Measurements from ENCODE around the gene GMPR2.
"Not testable (repeated sequence)": the region's sequence is repeated elsewhere in the genome, so short reads cannot be mapped to it uniquely, and the experiment has no call there.

GMPR2 gene

DNA sequence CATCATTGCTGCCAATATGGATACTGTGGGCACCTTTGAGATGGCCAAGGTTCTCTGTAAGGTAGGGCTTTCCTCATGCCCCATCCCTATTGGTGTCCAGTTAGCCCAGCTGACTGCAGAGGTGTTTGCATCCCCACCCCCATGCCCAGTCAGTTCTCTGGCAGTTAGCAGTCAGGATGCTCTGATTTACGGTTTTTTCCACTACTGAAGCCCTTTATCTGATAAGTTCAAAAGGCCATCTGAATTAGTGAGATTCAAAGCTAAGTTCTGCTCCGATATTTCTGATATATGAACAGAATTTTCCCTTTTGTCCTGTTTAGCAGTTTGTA is 773 bp downstream of the GMPR2 start:
- DNase-seq: no peak

DNA sequence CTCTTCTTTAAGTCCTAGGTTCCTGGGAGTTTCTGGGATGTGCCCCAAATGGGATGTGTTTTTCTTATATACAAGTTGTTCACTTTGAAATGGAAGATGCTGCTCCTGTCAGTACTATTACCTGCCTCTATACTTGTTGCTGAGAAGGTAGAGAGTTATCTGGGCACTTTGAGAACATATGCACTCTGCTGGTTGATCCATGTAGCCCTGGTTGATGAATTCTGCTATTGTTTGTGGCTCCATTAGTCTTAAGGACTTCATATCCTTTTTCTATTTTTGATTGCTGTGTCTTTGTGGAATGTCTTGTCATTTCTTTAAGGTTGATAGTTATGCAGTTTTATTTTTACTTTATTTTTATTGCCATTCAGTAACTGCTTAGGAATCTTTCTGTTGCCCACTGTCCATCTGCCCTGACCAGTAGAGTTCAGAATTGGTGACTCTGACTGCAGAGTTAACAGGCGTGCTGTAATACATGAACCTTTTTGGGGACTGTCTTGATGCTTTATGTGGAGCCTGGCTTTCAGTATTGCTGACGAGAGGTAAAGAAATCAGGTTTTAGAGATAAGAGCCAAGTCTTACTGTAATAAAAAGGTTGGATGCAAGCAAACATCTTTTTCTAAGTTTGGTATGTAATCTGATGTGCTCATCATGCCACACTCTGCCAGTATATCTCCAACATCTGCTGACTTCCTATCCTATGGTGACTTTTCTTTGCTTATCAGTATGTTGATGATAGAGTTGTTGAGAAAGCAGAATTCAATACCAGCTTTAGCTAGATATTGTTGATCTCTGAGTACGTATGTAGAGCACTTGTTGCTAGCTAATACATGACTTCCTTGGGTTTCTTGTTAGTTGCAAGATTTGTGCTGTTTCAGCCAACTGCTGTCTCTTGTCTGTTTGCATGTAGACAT is 1.6 kb downstream of the GMPR2 start:
- no peak for DNase-seq

DNA sequence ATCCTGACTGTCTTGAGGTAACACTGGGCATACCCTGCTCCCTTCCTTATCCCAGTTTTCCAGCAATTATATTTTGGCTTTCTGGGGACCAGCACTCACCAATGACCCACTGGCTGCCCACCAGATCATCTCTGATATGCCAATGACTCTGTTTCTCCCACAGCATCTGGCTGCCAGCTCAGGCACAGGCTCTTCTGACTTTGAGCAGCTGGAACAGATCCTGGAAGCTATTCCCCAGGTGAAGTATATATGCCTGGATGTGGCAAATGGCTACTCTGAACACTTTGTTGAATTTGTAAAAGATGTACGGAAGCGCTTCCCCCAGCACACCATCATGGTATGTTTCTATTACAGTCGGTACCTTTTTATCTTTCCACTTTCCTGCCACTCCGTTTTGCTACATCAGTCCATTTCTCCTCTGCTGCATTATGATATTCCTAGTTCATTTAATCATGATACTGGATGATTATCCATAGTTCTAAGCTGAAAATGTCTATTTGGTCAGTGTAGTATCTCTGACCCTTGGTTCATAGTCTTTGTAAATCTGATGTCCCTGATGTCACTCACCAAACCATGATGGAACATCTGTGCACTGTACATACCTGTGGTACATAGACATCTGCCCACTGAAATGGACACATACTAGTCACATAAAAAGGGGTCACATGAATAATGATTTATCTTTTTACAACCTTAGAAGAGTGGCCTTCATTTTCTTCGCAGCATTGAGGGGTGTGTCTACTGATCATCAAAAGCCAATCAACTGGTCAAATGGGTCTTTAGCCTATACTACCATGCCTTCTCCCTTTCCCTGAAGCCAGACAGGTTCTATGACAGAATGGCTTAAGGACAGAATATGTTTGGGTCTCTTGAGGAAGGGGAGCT is 3.3 kb downstream of the GMPR2 start:
- no peak for DNase-seq

DNA sequence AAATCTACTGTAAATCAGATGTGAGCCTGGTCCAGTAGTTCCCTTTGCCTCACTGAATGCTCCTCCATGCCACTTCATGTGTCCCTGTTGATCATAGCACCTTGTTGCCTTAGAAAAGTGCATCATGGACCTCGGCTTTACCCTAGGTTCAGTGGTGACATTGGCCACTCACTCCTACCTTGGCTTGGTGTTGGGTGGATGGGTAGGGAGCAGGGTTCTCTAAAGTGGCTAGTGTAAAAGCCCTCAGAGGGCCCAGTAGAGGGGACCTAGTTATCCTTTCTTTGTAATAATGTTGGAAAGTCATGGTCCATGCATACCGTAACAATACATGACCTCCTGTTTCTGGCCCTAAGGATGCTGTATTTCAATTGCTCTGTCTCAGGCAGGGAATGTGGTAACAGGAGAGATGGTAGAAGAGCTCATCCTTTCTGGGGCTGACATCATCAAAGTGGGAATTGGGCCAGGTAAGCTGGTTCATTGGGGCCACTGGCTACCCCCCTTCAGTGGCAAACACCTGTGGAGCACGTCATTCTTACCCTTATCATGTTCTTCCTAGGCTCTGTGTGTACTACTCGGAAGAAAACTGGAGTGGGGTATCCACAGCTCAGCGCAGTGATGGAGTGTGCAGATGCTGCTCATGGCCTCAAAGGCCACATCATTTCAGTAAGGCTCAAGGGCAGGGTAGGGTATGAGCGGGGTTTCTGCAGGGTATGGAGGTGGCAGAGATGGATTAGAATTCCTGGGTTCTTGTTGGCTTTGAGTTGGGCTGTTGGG is 4.1 kb downstream of the GMPR2 start:
- no peak for DNase-seq

DNA sequence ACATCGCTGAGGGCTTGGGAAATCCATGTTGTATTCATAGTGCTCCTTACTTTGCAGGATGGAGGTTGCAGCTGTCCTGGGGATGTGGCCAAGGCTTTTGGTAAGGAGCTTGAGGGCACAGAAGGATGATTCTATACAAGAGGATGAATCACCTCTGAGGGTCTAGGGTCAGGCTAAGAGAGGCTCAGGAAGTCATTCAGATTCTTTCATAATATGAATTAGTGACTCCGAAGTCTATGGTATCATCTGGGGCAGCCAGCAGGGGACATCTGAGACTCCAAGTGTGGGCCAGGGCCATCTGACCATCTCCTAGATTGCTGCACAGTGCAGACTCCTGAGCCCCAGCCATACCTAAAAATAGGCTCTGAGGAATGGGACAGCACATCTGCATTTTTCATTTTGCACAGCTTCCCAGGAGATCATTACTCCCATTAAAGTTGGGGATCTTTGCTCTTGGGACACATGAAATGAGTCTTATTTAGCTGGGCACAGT is 4.8 kb downstream of the GMPR2 start:
- DNase-seq: no peak

DNA sequence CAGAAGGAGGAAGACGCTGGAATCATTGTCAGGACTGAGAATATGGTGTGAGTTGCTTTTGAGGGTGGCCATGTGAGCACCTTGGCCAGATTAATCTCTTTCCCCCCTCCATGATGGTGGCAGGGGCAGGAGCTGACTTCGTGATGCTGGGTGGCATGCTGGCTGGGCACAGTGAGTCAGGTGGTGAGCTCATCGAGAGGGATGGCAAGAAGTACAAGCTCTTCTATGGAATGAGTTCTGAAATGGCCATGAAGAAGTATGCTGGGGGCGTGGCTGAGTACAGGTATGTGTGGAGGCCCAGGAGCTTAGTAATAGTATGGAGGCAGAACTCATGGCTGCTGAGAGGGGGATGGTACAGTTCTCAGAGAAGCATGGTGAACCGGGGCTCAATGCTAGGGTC is 5.4 kb downstream of the GMPR2 start:
- no peak for DNase-seq

DNA sequence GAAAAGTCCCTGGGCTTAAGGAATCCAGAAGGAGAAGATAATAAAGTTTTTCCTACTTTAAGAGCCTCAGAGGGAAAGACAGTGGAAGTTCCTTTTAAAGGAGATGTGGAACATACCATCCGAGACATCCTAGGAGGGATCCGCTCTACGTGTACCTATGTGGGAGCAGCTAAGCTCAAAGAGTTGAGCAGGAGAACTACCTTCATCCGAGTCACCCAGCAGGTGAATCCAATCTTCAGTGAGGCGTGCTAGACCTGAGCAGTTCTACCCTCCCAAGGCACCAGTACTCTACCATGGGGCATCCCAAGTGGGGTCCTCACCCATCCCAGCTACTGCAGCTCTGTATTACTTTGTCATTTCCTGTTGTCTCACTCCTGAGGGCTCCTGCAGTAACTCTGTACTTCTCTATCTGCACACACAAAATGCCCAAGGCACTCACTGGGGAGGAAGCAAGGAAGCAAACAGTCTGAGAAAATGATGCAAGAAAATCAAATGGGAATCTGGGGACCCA is 5.9 kb downstream of the GMPR2 start:
- DNase-seq: no peak

DNA sequence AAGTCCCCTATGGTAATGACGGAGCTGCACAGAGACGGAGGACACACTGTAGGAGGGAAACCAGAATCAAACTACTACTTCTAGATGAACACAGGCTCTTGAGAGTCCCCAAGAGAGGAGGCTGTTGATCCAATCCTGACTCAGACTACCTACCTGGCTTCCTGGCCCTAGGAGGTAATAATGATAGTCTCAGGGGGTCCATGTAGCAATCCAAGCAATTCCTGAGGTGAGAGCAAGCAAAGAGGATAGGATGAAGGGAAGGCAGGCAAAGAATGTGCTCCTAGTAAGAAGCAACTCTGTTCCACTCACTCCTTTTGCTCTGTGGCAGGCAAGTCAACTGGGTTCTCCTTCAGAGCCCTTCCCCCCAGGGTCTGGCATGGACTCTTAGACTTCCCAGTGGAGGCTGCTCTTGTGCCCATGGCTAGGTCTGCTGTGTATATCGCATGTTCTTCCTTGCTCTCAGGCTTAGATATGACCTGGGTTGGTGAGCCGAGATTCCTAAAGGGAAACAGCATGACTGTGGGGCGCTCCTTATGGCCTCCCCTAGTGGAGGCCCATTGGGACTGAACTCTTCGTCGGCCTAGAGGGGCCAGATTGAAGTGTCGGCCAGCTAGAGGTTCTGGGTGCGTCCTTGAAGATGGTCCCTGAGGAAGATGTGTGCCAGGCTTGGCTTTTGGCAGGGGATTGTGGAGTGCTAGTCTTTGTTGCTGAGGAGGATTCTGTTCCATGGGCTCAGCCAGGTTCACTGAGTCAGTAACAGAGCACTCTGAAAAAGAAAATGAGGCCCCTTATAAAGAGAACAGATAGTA is 7.6 kb downstream of the GMPR2 start:
- no peak for DNase-seq

DNA sequence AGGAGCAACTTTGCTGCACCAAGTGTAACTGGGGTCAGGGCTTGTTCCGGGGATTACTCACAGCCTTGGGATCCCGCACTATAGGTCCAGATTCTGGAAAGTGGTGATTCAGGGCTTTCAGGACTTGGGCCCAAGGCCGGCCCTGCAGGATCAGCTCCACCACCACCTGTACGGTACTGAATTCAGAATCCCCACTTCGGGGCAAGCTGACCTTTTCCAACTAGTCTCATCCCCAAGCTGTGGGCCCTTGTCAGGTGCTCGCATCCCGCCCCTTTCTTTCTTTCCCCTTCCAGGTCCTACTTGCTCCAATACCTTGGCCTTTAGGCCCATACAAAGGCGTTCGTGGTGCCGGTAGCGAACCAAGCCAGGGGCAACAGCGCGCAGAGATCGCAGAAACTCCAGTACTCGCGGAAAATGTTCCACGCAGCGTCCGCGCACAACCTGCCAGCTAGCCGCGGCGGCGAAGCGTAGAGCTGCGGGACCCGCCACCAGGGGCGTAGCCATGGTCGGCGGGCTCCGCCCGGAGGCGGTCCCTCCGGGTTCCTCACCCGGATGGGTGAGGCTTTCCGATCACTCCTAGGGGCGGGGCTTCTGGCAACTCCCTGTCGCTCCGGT is 9.2 kb downstream of the GMPR2 start:
- peak; percentile 93 for DNase-seq

DNA sequence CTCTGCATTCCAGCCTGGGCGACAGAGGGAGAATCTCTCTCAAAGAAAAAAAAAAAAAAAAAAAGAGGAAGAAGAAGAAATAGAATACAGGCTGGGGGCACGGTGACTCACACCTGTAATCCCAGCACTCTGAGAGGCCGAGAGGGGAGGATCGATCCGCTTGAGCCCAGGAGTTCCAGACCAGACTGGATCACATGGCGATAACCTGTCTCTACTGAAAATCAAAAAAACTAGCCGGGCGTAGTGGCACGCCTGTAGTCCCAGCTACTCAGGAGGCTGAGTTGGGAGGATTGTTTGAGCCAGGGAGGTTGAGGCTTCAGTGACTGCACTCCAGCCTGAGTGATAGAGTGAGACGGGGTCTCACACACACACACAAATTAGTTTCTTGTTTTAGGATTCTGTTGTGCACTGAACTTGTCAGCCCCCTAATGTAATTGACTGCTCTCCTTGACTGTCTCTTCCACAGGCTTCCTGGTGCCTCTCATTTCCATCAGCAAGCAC is 10.7 kb downstream of the GMPR2 start:
- no peak for DNase-seq

DNA sequence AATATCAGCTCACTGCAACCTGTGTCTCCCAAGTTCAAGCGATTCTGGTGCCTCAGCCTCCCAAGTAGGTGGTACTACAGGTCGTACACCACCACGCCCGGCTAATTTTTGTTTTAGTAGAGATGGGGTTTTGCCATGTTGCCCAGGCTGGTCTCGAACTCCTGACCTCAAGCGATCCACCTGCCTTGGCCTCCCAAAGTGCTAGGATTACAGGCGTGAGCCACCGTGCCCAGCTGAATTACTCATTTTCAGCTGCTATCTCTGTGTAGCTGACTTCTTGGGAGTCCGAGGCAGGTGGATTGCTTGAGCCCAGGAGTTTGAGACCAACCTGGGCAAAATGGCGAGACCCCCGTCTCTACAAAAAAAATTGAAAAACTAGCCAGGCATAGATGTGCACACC is 12.6 kb downstream of the GMPR2 start:
- not testable (repeated sequence) for DNase-seq

DNA sequence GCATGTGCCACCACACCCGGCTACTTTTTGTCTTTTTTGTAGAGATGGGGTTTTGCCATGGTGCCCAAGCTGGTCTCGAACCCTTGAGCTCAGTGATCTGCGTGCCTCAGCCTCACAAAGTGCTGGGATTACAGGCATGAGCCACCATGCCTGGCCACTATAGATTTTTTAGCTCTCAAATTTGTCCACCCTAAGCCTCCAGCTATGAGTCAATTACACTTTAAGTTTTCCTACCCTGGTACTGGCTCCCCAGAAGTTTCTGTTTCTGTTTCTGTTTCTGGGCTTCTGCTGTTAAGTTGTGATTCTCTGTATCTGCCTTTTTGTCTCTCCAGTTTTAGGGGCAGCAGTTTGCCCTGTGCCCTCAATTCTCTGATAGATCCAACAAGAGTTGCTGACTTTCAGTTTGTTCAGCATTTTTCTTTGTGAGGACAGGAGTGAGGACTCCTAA is 14.1 kb downstream of the GMPR2 start:
- peak; percentile 61 for DNase-seq

DNA sequence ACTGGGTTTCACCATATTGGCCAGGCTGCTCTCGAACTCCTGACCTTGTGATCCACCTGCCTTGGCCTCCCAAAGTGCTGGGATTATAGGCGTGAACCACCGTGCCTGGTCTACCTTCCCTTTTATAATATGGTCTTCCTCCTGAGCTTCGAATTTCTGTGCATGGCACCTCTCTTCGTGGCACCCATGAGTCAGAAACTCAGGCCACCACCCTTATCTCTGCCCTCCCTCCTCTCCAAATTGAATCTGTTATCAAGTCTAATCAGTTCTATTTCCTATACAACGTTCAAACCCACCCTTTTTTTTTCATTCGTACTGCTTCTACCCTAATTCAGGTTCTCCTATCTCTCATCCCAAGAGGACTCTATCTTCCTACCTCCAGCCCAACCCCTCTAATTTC is 14.7 kb downstream of the GMPR2 start:
- no peak for DNase-seq

DNA sequence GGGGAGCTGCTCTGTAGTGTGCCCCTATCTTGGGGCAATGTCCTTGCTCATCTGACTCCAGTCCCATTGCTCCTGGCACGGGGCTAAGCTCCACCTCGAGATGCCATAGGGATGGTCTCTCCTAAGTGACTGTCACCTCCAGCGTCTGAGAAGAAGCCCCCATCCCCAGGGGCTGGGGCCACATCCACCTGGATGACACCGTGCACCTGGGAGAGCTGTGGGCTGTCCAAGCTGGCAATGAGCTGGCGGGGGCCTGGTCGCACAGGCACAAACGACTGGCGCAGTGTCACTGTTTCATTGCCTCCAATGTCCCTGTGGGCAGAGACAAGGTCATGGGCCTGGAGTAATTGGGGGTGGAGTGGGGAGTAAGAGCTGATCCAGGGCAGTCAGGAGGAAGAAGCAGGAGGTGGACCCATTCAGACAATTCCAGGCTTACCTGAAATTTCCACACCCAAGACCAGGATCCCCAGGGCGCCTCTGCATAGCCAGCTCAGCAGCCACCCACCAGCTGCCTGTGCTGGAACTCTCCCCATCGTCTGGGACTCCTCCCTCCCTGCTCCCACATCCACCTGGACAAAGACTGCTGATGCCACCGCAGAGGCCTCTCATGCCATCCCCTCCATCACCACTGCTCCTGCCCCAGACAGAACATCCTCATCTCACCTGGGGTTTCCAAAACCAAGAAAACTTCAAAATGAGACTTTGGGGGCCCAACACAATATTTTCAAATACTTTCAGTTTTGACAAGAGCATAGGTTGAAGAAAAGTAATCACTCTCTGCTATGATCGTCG is 16.7 kb downstream of the GMPR2 start:
- DNase-seq: no peak

DNA sequence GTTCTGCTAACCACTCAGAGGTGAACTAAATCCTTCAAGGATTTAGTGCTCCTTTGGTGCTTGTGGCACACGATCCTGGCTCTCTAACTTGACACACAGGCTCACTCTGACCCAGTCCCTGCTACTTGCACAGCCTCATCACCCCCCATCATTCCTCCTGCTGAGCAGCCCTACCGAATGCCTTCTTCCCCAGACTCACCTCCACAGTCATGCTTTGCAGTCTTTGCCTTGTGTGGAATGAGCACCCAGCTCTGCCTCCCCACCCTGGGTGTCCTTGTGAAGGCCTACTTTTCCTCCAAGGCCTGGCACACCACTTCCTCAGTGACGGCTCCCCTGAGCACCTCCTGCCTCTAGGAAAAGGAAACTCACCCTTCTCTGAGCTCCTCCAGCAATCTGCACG is 17.6 kb downstream of the GMPR2 start:
- DNase-seq: no peak

DNA sequence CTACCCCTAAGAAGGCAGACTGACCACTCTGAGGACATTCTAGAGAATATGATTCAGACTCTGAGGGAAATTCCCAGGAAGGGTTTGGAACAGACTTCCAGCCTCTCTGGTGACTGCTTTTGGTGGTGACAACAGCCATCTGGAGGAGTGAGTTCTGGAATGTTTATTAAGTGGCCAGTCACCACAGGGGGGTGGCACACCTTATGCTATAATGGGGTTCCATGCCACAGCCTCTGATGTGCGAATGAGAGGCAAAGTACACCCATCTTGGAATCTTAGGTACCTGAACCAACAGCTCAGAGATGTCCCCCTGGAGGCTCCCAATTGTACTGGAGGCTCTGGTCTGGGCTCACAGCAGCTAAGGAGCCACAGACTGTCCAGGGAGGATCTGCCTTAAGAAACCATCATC is 19.2 kb downstream of the GMPR2 start:
- DNase-seq: no peak

DNA sequence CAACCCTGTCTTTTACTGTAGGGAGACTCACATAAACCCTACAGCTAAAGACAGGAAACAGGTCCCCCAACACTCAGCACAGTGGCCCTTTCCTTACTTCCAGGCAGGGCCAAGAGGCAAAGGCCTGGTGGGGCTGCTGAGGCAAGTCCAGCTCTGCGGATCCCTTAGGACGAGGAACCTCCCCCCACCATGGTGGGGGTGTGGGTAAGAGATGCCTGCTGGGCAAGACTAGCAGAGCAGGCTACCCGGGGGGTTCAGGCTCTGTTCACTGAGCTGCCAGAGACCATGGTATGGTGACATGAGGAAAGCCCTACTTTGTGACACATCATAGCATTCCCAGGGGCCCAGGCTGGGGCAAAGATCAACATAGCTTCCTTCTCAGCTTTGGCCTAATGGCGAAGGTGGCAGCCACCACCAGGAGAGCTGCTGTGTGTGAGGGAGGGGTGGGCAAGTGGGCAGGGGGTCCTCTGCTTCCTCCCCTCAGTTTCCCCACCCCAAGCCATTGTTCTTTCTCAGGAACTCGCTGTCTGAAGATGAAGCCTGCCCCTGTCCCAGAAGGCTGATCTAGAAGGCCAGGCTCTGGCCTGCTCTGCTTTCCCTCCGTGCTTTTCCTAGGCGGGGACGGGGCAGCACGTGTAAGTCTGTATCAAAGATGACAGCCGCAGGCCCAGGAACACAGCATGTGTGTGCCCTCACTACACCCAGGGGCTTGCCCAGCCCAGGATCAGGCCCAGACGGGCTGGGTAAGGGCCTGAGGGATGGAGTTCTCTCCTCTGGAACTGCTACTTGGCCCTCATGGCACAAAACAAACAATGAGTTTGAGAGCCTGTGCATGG is 19.8 kb downstream of the GMPR2 start:
- DNase-seq: no peak

DNA sequence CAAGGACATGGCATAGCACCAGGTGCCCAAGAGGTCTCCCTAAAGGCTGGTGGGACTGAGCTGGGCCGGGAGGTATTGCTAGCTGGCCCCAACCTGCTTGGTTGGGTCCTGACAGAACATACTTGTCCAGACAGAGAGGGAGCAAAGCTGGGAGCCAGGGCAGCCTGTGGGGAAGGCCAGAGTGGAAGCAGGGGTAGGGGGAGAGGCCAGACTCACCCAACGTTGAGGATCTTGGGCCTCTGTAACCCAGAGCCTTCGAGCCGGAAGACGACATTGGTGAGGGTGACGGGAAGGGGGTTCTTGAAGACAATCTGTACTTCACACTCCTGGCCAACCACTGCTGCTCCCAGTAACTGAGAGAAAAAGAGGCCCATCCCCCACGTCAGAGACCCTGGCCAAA is 21.2 kb downstream of the GMPR2 start:
- DNase-seq: no peak

DNA sequence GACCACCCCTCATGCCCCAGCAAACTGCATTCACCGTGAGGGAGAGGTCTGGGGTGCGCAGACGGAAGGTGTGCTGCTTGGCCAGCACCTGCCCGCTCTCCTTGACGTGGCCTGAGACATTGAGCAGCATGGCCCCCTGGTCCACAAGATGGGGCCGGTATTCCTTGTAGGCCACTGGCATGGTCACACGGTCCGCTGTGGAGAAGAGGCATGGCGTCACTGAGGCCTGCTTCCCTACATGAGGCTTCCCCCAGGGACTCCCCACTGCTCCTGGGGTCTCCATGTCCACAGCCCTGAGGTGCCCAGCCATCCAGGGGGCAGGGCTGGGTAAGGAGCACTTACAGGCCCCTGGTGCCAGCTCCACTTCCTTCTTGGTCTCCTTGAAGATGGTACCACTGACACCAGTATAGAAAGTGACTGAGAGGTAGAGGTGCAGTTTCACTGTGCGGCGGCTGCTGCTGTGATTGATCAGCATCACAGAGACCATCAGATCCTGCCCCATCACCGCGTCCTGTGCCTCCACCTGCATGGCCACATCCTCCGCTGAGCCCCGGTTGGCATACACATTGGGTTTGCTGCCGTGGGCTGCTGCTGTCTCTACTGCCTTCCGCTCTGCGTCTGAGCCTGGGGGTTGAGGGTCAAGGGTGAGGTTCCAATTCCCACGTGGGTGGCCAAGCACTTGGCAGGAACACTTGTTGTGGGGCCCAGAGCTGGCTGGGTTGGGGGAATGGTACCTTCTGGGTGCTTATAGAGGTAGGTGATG is 22.1 kb downstream of the GMPR2 start:
- no peak for DNase-seq

Data from CD4-positive, alpha-beta T cell treated with Interleukin-12 subunit alpha and Interleukin-12 subunit beta, for 1 hour (primary cell).